Right ventricle myocardium inferior (tissue), 1 donor: ENCODE results near the gene STRA8. TPM values are rescaled to one million over a fixed set of nuclear protein-coding genes. Genes with fewer than 3 reads are reported as not detected.
"Not testable (repeated sequence)": the region's sequence is repeated elsewhere in the genome, so short reads cannot be mapped to it uniquely, and the experiment has no call there.

Experiments
- ATAC-seq: fragments of 200-7000 bp; cut with Tn5 transposase; one replicate; pipeline ENCODE4 v1.9.1; 2020; ENCODE audit warnings: mild to moderate bottlenecking, moderate library complexity
- DNase-seq: peaks from one replicate; pipeline ENCODE4 v3.0.0; 2021; ENCODE audit errors: missing footprints
- intact Hi-C: fragments of 100-400 bp; cut with DNase I; formaldehyde crosslinking; loops from one replicate; pipeline ENCODE4 v1.11.0; 2022
- total RNA-seq: library from RNA; stranded (reverse); fragmentation: NEBNext Ultra II Directional; extraction: Animal tissue kit (Norgen Biotek cat#: 25700); gene quantifications from one replicate; pipeline ENCODE4 v1.2.1, GENCODE V29; 2021
- donor health status: DM: no; HTN: yes; CAD: no; lungs with severe emphysema.

STRA8 gene
- total RNA-seq, 1 donor from 2014 or later: not detected

- ATAC-seq (no peak), DNase-seq (no peak)
- intact Hi-C loops: no loop called here
Observed at GRCh38 chr7:135232720-135233119, 918 bp upstream of the STRA8 start.

GRCh38 chr7:135234095-135234494 lies 457 bp downstream of the STRA8 start:
- intact Hi-C loops, ATAC-seq, DNase-seq: not testable (repeated sequence)

- intact Hi-C loops: no loop called here
- ATAC-seq: no peak
- DNase-seq: no peak
Observed at GRCh38 chr7:135234727-135235126, 1.1 kb downstream of the STRA8 start.

- ATAC-seq: no peak
- no peak for DNase-seq
- intact Hi-C loops: no loop called here
Observed at GRCh38 chr7:135235841-135236240, 2.2 kb downstream of the STRA8 start.

DNA sequence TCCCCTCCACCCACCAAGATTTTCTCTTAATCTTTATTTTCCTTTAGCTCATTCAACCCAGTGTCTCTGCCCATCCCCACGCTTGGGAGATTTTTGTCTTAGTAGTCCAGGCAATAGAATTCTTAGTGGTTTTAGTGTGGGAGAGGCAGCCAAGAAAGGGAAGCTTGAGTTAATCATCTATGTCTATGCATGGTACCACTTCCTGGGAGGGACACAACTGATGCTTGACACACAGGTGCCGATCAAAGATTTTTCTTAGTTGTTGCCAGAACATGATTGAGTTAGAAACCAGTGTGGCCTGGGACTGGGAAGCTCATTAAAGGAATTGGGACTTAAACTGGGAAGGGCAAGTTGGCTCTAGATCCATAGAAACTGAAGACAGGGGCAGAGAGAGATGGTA lies 3.1 kb downstream of the STRA8 start:
- DNase-seq (no peak), ATAC-seq (no peak)
- intact Hi-C loops: no loop called here

GRCh38 chr7:135238112-135238744 lies 4.6 kb downstream of the STRA8 start:
- ATAC-seq (no peak), DNase-seq (no peak)
- intact Hi-C loops: no loop called here

DNA sequence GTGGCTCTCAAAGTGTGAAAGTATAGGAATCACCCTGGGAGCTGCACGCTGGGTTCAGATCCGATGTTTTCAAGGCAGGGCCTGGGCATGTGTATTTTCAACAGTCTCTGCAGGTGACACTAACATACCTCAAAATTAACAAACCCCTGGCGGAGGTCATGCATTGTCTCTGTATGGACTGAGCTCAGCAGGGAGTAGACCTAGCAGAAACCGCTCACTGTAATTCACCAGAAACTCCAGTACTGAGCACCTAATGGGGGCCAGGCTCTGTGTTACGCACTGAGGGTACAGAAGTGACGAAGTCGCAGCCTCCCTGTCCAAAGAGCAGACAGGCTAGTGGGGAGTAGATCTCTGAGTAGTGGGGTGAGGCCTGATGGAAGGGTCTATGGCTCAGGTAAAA lies 5.6 kb downstream of the STRA8 start:
- ATAC-seq (no peak), DNase-seq (no peak)
- intact Hi-C loops: no loop called here

GRCh38 chr7:135240441-135240840 lies 6.8 kb downstream of the STRA8 start:
- ATAC-seq: no peak
- intact Hi-C loops: no loop called here
- no peak for DNase-seq

- no peak for ATAC-seq
- no peak for DNase-seq
- intact Hi-C loops: no loop called here
Observed at GRCh38 chr7:135242096-135242684, 8.6 kb downstream of the STRA8 start.

- ATAC-seq (no peak), DNase-seq (no peak)
- intact Hi-C loops: no loop called here
Observed at GRCh38 chr7:135245226-135246190, 11.9 kb downstream of the STRA8 start.

- ATAC-seq (no peak), DNase-seq (no peak)
- intact Hi-C loops: no loop called here
Observed at GRCh38 chr7:135246191-135246825, 12.7 kb downstream of the STRA8 start.

GRCh38 chr7:135247746-135248471 lies 14.3 kb downstream of the STRA8 start:
- DNase-seq (no peak), ATAC-seq (no peak)
- intact Hi-C loops: no loop called here

GRCh38 chr7:135248546-135248945 lies 14.9 kb downstream of the STRA8 start:
- no peak for ATAC-seq
- DNase-seq: no peak
- intact Hi-C loops: no loop called here

DNA sequence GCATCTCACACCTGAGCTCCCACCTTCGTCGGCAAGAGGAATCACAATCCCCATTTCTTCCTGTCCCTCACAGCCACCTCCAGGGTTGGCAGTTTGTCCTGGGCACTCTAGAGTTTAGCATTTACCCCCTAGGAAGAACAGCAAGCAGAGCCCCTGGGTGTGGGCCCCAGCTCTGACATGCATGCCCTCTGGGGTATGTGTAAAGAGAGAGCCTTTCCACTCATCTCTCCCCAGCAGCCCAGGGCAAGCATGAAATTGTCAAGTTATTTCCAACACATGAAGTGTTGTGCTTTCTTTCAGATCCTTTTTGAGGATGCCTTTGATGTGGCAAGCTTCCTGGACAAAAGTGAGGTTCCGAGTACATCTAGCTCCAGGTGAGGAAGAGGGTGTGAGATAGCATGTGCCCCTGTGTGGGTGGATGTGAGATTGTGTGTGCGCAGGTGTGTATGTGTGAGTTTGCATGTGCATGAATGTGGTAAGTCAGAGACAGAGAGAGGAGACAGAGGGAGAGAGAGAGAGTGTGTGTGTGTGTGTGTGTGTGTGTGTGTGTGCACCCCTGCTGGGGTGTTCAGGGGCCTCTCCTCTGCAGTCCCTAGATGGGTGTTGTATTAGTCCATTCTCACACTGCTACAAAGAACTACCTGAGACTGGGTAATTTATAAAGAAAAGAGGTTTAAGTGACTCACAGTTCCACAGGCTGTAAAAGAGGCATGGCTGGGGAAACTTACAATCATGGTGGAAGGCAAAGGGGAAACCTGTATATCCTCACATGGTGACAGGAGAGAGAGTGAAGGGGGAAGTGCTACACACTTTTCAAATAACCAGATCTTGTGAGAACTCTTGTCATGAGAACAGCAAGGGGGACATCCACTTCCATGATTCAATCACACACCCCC lies 18.1 kb downstream of the STRA8 start:
- DNase-seq (no peak), ATAC-seq (no peak)
- intact Hi-C loops: no loop called here

GRCh38 chr7:135253851-135254771 lies 20.5 kb downstream of the STRA8 start:
- DNase-seq (peak; percentile 84), ATAC-seq (peak; percentile 89)
- intact Hi-C loops: no loop called here

- ATAC-seq (no peak), DNase-seq (no peak)
- intact Hi-C loops: no loop called here
Observed at GRCh38 chr7:135257790-135258189, 24.2 kb downstream of the STRA8 start.

DNA sequence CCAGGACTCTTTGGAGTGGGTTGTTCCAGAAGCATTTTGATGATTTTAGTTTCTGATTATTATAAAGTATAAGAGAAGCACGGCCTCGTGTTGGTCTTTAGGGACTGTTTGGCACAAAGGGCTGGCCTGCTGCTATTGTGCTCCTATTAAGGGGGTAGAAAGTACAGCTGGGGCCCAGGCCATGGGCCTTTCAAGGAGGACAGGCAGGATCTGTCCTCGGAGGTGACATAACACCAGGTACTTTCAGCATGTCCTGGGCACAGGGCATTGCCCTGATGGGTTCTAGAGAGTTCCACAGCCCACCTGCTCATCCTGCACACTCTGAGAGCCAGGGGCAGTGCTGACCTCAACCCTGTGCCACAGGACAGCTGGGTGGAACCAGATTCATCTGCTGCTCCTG lies 24.9 kb downstream of the STRA8 start:
- no peak for DNase-seq
- ATAC-seq: no peak
- intact Hi-C loops: no loop called here
